Measurements from ENCODE around the gene FBP1. TPM values are rescaled to one million over a fixed set of nuclear protein-coding genes. Genes with fewer than 3 reads are reported as not detected.

Gene FBP1
- total RNA-seq, 4 donors from 2014 or later = 21.3 to 55.7 (median 44.6) TPM

Other genes with a start within 250 kb of the FBP1 start
- 1 to 10 TPM in 3 of 4 donors, under 1 TPM in 1; 0.60 to 5.2 (median 1.7) TPM for gene PCAT7, start 84.4 kb downstream of the FBP1 start, total RNA-seq
- not detected for gene FBP2, start 45.7 kb downstream of the FBP1 start, total RNA-seq
- 100 to 1,000 TPM in 1 of 4 donors, 10 to 100 TPM in 3; 53.0 to 129 (median 92.7) TPM for gene AOPEP, start 87.2 kb upstream of the FBP1 start, total RNA-seq